ENCODE data around the gene TMEM11. TPM values are rescaled to one million over a fixed set of nuclear protein-coding genes. Genes with fewer than 3 reads are reported as not detected.

TMEM11 gene
- total RNA-seq, 1 donor from 2014 or later = 31.6 TPM

GRCh38 chr17:21171970-21172510 lies 41.9 kb downstream of the TMEM11 start:
- Histone ChIP-seq H3K4me2 (ENCODE audit: low read length) (no peak overlapping the region), H3K9ac (ENCODE audit: low read length) (no peak overlapping the region), H3K27me3 (ENCODE audit: insufficient read depth, low read length) (no peaks in the 10 kb centered on the region), H4K20me1 (ENCODE audit: insufficient read depth, low read length) (peaks cover 3% of the 10 kb centered on the region), H3K79me2 (ENCODE audit: insufficient read depth, low read length) (peaks cover 4% of the 10 kb centered on the region), H3K4me3 (ENCODE audit: insufficient read depth, low read depth, low read length) (no peak overlapping the region), H3K36me3 (ENCODE audit: insufficient read depth, low read length) (peaks cover 3% of the 10 kb centered on the region), H3K9me3 (ENCODE audit: insufficient read depth, low read depth, low read length) (no peaks in the 10 kb centered on the region), H2AFZ (ENCODE audit: low read depth, low read length) (no peak overlapping the region), H3K4me1 (ENCODE audit: insufficient read depth, low read length) (no peaks in the 10 kb centered on the region), H3K27ac (ENCODE audit: low read depth, low read length) (no peak overlapping the region)
- no peak overlapping the region for H3K4me3 Mint-ChIP-seq (ENCODE audit: unreplicated experiment)
- no peak overlapping the region for H3K27ac Mint-ChIP-seq (ENCODE audit: unreplicated experiment)
- no peak for FAIRE-seq
- no peak for DNase-seq (ENCODE audit: low read depth)
- peaks cover 27% of the 10 kb centered on the region for H3K36me3 Mint-ChIP-seq (ENCODE audit: low read depth, unreplicated experiment)
- H3K27me3 Mint-ChIP-seq (ENCODE audit: low read depth, unreplicated experiment) = no peaks in the 10 kb centered on the region
- H3K4me1 Mint-ChIP-seq (ENCODE audit: low read depth, unreplicated experiment) = peaks cover 5% of the 10 kb centered on the region
- peaks cover 5% of the 10 kb centered on the region for H3K9me3 Mint-ChIP-seq (ENCODE audit: unreplicated experiment)
- TF ChIP-seq CTCF (IDR thresholded peaks at IDR 0.05; ENCODE audit: insufficient read depth, low read depth, low read length) = no peak
- TF ChIP-seq EZH2 (IDR thresholded peaks at IDR 0.05; ENCODE audit: insufficient read depth, low read length) = no peak

- H3K36me3 Mint-ChIP-seq (ENCODE audit: low read depth, unreplicated experiment) = peaks cover 26% of the 10 kb centered on the region
Observed at GRCh38 chr17:21171309-21171922, 42.5 kb downstream of the TMEM11 start.

More at GRCh38 chr17:21171309-21171922, 42.5 kb downstream of the TMEM11 start:
- Histone ChIP-seq H3K9me3 (ENCODE audit: insufficient read depth, low read depth, low read length) (no peaks in the 10 kb centered on the region), H3K36me3 (ENCODE audit: insufficient read depth, low read length) (peaks cover 3% of the 10 kb centered on the region), H3K79me2 (ENCODE audit: insufficient read depth, low read length) (peaks cover 4% of the 10 kb centered on the region), H3K9ac (ENCODE audit: low read length) (no peak overlapping the region), H3K4me3 (ENCODE audit: insufficient read depth, low read depth, low read length) (no peak overlapping the region), H4K20me1 (ENCODE audit: insufficient read depth, low read length) (peaks cover 3% of the 10 kb centered on the region), H3K4me1 (ENCODE audit: insufficient read depth, low read length) (no peaks in the 10 kb centered on the region), H2AFZ (ENCODE audit: low read depth, low read length) (no peak overlapping the region), H3K27me3 (ENCODE audit: insufficient read depth, low read length) (no peaks in the 10 kb centered on the region), H3K4me2 (ENCODE audit: low read length) (no peak overlapping the region), H3K27ac (ENCODE audit: low read depth, low read length) (no peak overlapping the region)
- Mint-ChIP-seq H3K27ac (ENCODE audit: unreplicated experiment) (no peak overlapping the region), H3K4me3 (ENCODE audit: unreplicated experiment) (no peak overlapping the region), H3K9me3 (ENCODE audit: unreplicated experiment) (peaks cover 5% of the 10 kb centered on the region), H3K4me1 (ENCODE audit: low read depth, unreplicated experiment) (peaks cover 11% of the 10 kb centered on the region), H3K27me3 (ENCODE audit: low read depth, unreplicated experiment) (no peaks in the 10 kb centered on the region)
- FAIRE-seq (no peak), DNase-seq (ENCODE audit: low read depth) (no peak)
- TF ChIP-seq CTCF (IDR thresholded peaks at IDR 0.05; ENCODE audit: insufficient read depth, low read depth, low read length) (no peak), EZH2 (IDR thresholded peaks at IDR 0.05; ENCODE audit: insufficient read depth, low read length) (no peak)
